H9 (cell line): ENCODE data around the gene C5AR1. TPM values are rescaled to one million over a fixed set of nuclear protein-coding genes. Genes with fewer than 3 reads are reported as not detected.

Source experiments
- DNase-seq: peaks from one replicate; pipeline ENCODE4 v3.0.0-alpha.2; 2017
- H2AFZ ChIP-seq: one replicate; pipeline ENCODE4 v1.6.1; 2013; ENCODE audit warnings: mild to moderate bottlenecking, low read length, control low read depth, moderate library complexity
- H2AK5ac ChIP-seq: 2 replicates; pipeline ENCODE4 v1.6.1; 2013; ENCODE audit warnings: low read length, control low read depth, mixed read lengths; ENCODE audit not compliant: insufficient read length
- H2BK120ac ChIP-seq: one replicate; pipeline ENCODE4 v1.6.1; 2013; ENCODE audit warnings: low read depth, mild to moderate bottlenecking, low read length, control low read depth, inconsistent platforms; ENCODE audit not compliant: poor library complexity, severe bottlenecking
- H2BK12ac ChIP-seq: 2 replicates; pipeline ENCODE4 v1.6.1; 2013; ENCODE audit warnings: low read length, control low read depth, mixed read lengths, low read depth; ENCODE audit not compliant: insufficient read length
- H2BK15ac ChIP-seq: 2 replicates; pipeline ENCODE4 v1.6.1; 2013; ENCODE audit warnings: low read depth, low read length, control low read depth
- H2BK20ac ChIP-seq: one replicate; pipeline ENCODE4 v1.6.1; 2013; ENCODE audit warnings: low read depth, mild to moderate bottlenecking, low read length, control low read depth, inconsistent platforms; ENCODE audit not compliant: poor library complexity, severe bottlenecking
- H2BK5ac ChIP-seq: 2 replicates; pipeline ENCODE4 v1.6.1; 2013; ENCODE audit warnings: low read length, control low read depth, mixed read lengths; ENCODE audit not compliant: insufficient read length
- H3K14ac ChIP-seq: 2 replicates; pipeline ENCODE4 v1.6.1; 2013; ENCODE audit warnings: low read length, control low read depth; ENCODE audit not compliant: insufficient read depth
- H3K18ac ChIP-seq: 2 replicates; pipeline ENCODE4 v1.6.1; 2013; ENCODE audit warnings: low read depth, mild to moderate bottlenecking, mixed read lengths, low read length, control low read depth; ENCODE audit not compliant: insufficient read length
- H3K23ac ChIP-seq: 2 replicates; pipeline ENCODE4 v1.6.1; 2013; ENCODE audit warnings: low read length, control low read depth, mixed read lengths, low read depth; ENCODE audit not compliant: insufficient read length
- H3K23me2 ChIP-seq: 2 replicates; pipeline ENCODE4 v1.6.1; 2013; ENCODE audit warnings: low read depth, mild to moderate bottlenecking, mixed read lengths, low read length, control low read depth; ENCODE audit not compliant: insufficient read length, poor library complexity, severe bottlenecking
- H3K27ac ChIP-seq: 2 replicates; pipeline ENCODE4 v1.5.1; 2013; ENCODE audit warnings: low read length, control low read depth, mixed read lengths, low read depth; ENCODE audit not compliant: insufficient read length
- H3K27me3 ChIP-seq: 2 replicates; pipeline ENCODE4 v1.6.1; 2013; ENCODE audit warnings: low read length, control low read depth, inconsistent platforms; ENCODE audit not compliant: insufficient read depth
- H3K4ac ChIP-seq: 2 replicates; pipeline ENCODE4 v1.6.1; 2013; ENCODE audit warnings: low read depth, mild to moderate bottlenecking, control low read depth, inconsistent platforms, low read length, moderate library complexity
- H3K4me1 ChIP-seq: 2 replicates; pipeline ENCODE4 v1.6.1; 2013; ENCODE audit warnings: low read length, control low read depth, inconsistent platforms; ENCODE audit not compliant: insufficient read depth
- H3K4me2 ChIP-seq: 2 replicates; pipeline ENCODE4 v1.6.1; 2013; ENCODE audit warnings: low read length, control low read depth, mixed read lengths; ENCODE audit not compliant: insufficient read length, insufficient read depth
- H3K56ac ChIP-seq: 2 replicates; pipeline ENCODE4 v1.6.1; 2013; ENCODE audit warnings: low read depth, mild to moderate bottlenecking, mixed read lengths, low read length, control low read depth; ENCODE audit not compliant: insufficient read length
- H3K79me1 ChIP-seq: 2 replicates; pipeline ENCODE4 v1.6.1; 2013; ENCODE audit warnings: low read depth, mild to moderate bottlenecking, moderate library complexity, low read length, control low read depth, inconsistent platforms; ENCODE audit not compliant: insufficient read depth, poor library complexity, severe bottlenecking
- H3K79me2 ChIP-seq: 2 replicates; pipeline ENCODE4 v1.6.1; 2013; ENCODE audit warnings: low read length, control low read depth, inconsistent platforms; ENCODE audit not compliant: insufficient read depth
- H3K9ac ChIP-seq: 2 replicates; pipeline ENCODE4 v1.6.1; 2013; ENCODE audit warnings: low read length, control low read depth, mixed read lengths; ENCODE audit not compliant: insufficient read length; ENCODE audit errors: extremely low read depth
- H3K9me3 ChIP-seq: one replicate; pipeline ENCODE4 v1.6.1; 2013; ENCODE audit warnings: low read depth, low read length, inconsistent platforms; ENCODE audit not compliant: control insufficient read depth
- H3T11ph ChIP-seq: one replicate; pipeline ENCODE4 v1.6.1; 2013; ENCODE audit warnings: mild to moderate bottlenecking, low read length, control low read depth, inconsistent platforms
- H4K20me1 ChIP-seq: one replicate; pipeline ENCODE4 v1.6.1; 2013; ENCODE audit not compliant: control insufficient read depth, insufficient read length, insufficient read depth
- H4K5ac ChIP-seq: 2 replicates; pipeline ENCODE4 v1.6.1; 2013; ENCODE audit warnings: low read depth, mild to moderate bottlenecking, mixed read lengths, low read length, control low read depth; ENCODE audit not compliant: insufficient read length
- H4K8ac ChIP-seq: replicated peaks from 2 replicates; pipeline ENCODE4 v1.6.1; 2013; ENCODE audit warnings: low read length, control low read depth, mixed read lengths, low read depth; ENCODE audit not compliant: insufficient read length
- H4K91ac ChIP-seq: 2 replicates; pipeline ENCODE4 v1.6.1; 2013; ENCODE audit warnings: low read depth, mild to moderate bottlenecking, moderate library complexity, mixed read lengths, low read length, control low read depth; ENCODE audit not compliant: insufficient read length
- H3K27ac Mint-ChIP-seq, 3 experiments: 2 replicates in 2 of 3; 3 replicates in 1 of 3; pipeline ENCODE4 v1.8.0; 2020 to 2021; ENCODE audit warnings: mixed read lengths in 3 of 3, mild to moderate bottlenecking in 1 of 3, moderate library complexity in 1 of 3
- H3K27me3 Mint-ChIP-seq: 2 replicates; pipeline ENCODE4 v1.8.0; 2021; ENCODE audit warnings: low read depth, mild to moderate bottlenecking, moderate library complexity, mixed read lengths
- H3K36me3 Mint-ChIP-seq, 3 experiments: 2 replicates in 2 of 3; 3 replicates in 1 of 3; pipeline ENCODE4 v1.8.0; 2020 to 2021; ENCODE audit warnings: low read depth in 3 of 3, mixed read lengths in 3 of 3; ENCODE audit not compliant: insufficient read depth in 1 of 3
- H3K4me1 Mint-ChIP-seq, 2 experiments: 2 replicates each; pipeline ENCODE4 v1.8.0; 2020; ENCODE audit warnings: mixed read lengths in 2 of 2
- H3K4me3 Mint-ChIP-seq, 2 experiments: 2 replicates in 1 of 2; 3 replicates in 1 of 2; pipeline ENCODE4 v1.8.0; 2020 to 2021; ENCODE audit warnings: mild to moderate bottlenecking in 2 of 2, mixed read lengths in 2 of 2, moderate library complexity in 1 of 2
- H3K9me3 Mint-ChIP-seq, 2 experiments: 2 replicates in 1 of 2; 3 replicates in 1 of 2; pipeline ENCODE4 v1.8.0; 2020; ENCODE audit warnings: mild to moderate bottlenecking in 2 of 2, mixed read lengths in 2 of 2, moderate library complexity in 1 of 2
- CTCF ChIP-seq: fragments of 200-600 bp; sonication (generic); conservative IDR thresholded peaks from 3 replicates; pipeline ENCODE4 v1.8.0; 2021; ENCODE audit warnings: antibody characterized with exemption, mild to moderate bottlenecking
- WGBS: extraction: QIAGEN DNeasy Blood & Tissue Kit; methylation state at CpG from one replicate; pipeline ENCODE4 v1.1.7; 2013; ENCODE audit warnings: missing lambda C conversion rate, low lambda C conversion rate, mixed read lengths; ENCODE audit not compliant: insufficient read length; ENCODE audit errors: extremely low coverage; 5-methylcytosine and 5-hydroxymethylcytosine counted together
- total RNA-seq: library from RNA; stranded (reverse); gene quantifications from 2 replicates; pipeline ENCODE4 v1.2.1, GENCODE V29; 2021

C5AR1 gene
- total RNA-seq, 1 experiment from 2014 or later = 1.8 TPM

GRCh38 chr19:47341734-47342133, 32.1 kb downstream of the C5AR1 start:
- no peak overlapping the region for H2BK5ac ChIP-seq
- peaks cover 5% of the 10 kb centered on the region for H3K27me3 Mint-ChIP-seq

More at GRCh38 chr19:47341734-47342133, 32.1 kb downstream of the C5AR1 start:
- H4K20me1 ChIP-seq = no peaks in the 10 kb centered on the region
- TF ChIP-seq CTCF = no peak
- no peak overlapping the region; the same call in 1 of the 2 replicates for H3K4ac ChIP-seq
- no peak overlapping the region for H3K18ac ChIP-seq
- no peak overlapping the region for H2BK20ac ChIP-seq
- no CpG with 5 or more reads among the region's 4 CpGs for WGBS
- no peak overlapping the region for H2BK120ac ChIP-seq
- H3K79me1 ChIP-seq = no peaks in the 10 kb centered on the region
- no peaks in the 10 kb centered on the region for H3K4me1 ChIP-seq
- no peak overlapping the region for H3K9ac ChIP-seq
- no peaks in the 10 kb centered on the region for H3K27me3 ChIP-seq
- no peak overlapping the region for H3K56ac ChIP-seq
- no peaks in the 10 kb centered on the region for H3K9me3 ChIP-seq
- Mint-ChIP-seq H3K27ac (no peak overlapping the region), H3K36me3 (no peaks in the 10 kb centered on the region), H3K4me1 (peaks cover under 1 to 4% of the 10 kb centered on the region in 2 experiments; a peak in 2 of 4 replicates), H3K9me3 (no peaks in the 10 kb centered on the region; a peak in 1 of 5 replicates), H3K4me3 (no peak overlapping the region)
- DNase-seq = no peak
- no peak overlapping the region for H3K4me2 ChIP-seq
- no peaks in the 10 kb centered on the region for H3K79me2 ChIP-seq
- H3K23ac ChIP-seq = no peak overlapping the region
- no peak overlapping the region for H4K5ac ChIP-seq
- H4K91ac ChIP-seq = no peak overlapping the region
- no peaks in the 10 kb centered on the region for H3K23me2 ChIP-seq
- no peak overlapping the region for H2BK12ac ChIP-seq
- no peak overlapping the region for H3T11ph ChIP-seq
- H3K27ac ChIP-seq = no peak overlapping the region
- no peak overlapping the region for H2AK5ac ChIP-seq
- no peak overlapping the region for H4K8ac ChIP-seq
- H2BK15ac ChIP-seq = no peak overlapping the region
- no peak overlapping the region for H2AFZ ChIP-seq
- no peak overlapping the region for H3K14ac ChIP-seq
